Karpas-422 (cell line): ENCODE data around the gene SPTBN1. TPM values are rescaled to one million over a fixed set of nuclear protein-coding genes. Genes with fewer than 3 reads are reported as not detected.

Source experiments
- DNase-seq: peaks from one replicate; pipeline ENCODE4 v3.0.0-alpha.2; 2015
- H2AFZ ChIP-seq: fragments of 200-600 bp; sonication (generic); 2 replicates; pipeline ENCODE4 v1.6.1; 2014; ENCODE audit warnings: antibody characterized with exemption, low read length, mixed read lengths
- H3K27ac ChIP-seq: fragments of 200-600 bp; sonication (generic); 2 replicates; pipeline ENCODE4 v1.5.1; 2014; ENCODE audit warnings: mild to moderate bottlenecking, low read length, moderate library complexity
- H3K27me3 ChIP-seq: fragments of 200-600 bp; sonication (generic); 2 replicates; pipeline ENCODE4 v1.6.1; 2014; ENCODE audit warnings: low read length, mixed read lengths
- H3K36me3 ChIP-seq: fragments of 200-600 bp; sonication (generic); 2 replicates; pipeline ENCODE4 v1.6.1; 2014; ENCODE audit warnings: low read length, mixed read lengths; ENCODE audit not compliant: insufficient read depth
- H3K4me1 ChIP-seq: fragments of 200-600 bp; sonication (generic); 2 replicates; pipeline ENCODE4 v1.6.1; 2014; ENCODE audit warnings: mild to moderate bottlenecking, low read length, mixed read lengths
- H3K4me2 ChIP-seq: fragments of 200-600 bp; sonication (generic); 2 replicates; pipeline ENCODE4 v1.6.1; 2014; ENCODE audit warnings: low read length, low read depth, mild to moderate bottlenecking; ENCODE audit not compliant: poor library complexity, severe bottlenecking
- H3K4me3 ChIP-seq: fragments of 200-600 bp; sonication (generic); 2 replicates; pipeline ENCODE4 v1.5.1; 2014; ENCODE audit warnings: mild to moderate bottlenecking, antibody characterized with exemption, low read length, mixed read lengths
- H3K79me2 ChIP-seq: fragments of 200-600 bp; sonication (generic); 2 replicates; pipeline ENCODE4 v1.6.1; 2014; ENCODE audit warnings: mild to moderate bottlenecking, low read length, mixed read lengths
- H3K9ac ChIP-seq: fragments of 200-600 bp; sonication (generic); 2 replicates; pipeline ENCODE4 v1.6.0; 2014; ENCODE audit warnings: low read length
- H3K9me2 ChIP-seq: fragments of 200-600 bp; sonication (generic), shearing (Covaris generic); replicated peaks from 2 replicates; pipeline ENCODE4 v1.6.0; 2014; ENCODE audit warnings: mild to moderate bottlenecking, low read length, moderate library complexity; ENCODE audit not compliant: insufficient read depth
- H3K9me3 ChIP-seq: fragments of 300-700, 200-600 bp; sonication (generic); 2 replicates; pipeline ENCODE4 v1.6.1; 2014; ENCODE audit warnings: low read length, mixed read lengths
- H4K20me1 ChIP-seq: fragments of 200-600 bp; sonication (generic); 2 replicates; pipeline ENCODE4 v1.6.1; 2014; ENCODE audit warnings: mild to moderate bottlenecking, antibody characterized with exemption, low read length, low read depth; ENCODE audit not compliant: insufficient read depth
- total RNA-seq: library from RNA; depleted of rRNA; stranded (reverse); fragments of >200 nt; shearing (Covaris generic); gene quantifications from 2 replicates; pipeline ENCODE4 v1.2.3, GENCODE V29; 2014; ENCODE audit warnings: low replicate concordance

Gene SPTBN1
- total RNA-seq, 1 experiment from 2014 or later: 6.2 TPM

DNA sequence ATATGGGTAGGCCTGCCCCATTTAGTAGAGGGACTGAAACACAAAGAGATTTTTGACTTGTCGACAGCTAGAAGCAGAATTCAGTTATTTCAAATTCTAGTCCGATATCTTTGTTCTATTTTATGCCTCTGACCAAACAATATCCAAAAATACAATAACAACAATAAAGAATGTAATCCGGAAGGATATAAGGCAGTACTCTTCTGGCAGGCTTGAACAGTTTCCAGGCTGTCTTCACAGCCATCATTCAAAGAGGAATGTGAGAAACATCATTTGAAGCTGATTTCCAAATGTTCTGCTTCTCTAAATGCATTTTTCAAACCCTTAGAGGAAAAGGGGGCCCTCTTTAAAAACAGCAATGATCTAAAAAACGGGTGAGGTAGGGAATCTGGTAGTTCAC is 36.7 kb upstream of the SPTBN1 start:
- H3K4me2 ChIP-seq: no peak overlapping the region

DNA sequence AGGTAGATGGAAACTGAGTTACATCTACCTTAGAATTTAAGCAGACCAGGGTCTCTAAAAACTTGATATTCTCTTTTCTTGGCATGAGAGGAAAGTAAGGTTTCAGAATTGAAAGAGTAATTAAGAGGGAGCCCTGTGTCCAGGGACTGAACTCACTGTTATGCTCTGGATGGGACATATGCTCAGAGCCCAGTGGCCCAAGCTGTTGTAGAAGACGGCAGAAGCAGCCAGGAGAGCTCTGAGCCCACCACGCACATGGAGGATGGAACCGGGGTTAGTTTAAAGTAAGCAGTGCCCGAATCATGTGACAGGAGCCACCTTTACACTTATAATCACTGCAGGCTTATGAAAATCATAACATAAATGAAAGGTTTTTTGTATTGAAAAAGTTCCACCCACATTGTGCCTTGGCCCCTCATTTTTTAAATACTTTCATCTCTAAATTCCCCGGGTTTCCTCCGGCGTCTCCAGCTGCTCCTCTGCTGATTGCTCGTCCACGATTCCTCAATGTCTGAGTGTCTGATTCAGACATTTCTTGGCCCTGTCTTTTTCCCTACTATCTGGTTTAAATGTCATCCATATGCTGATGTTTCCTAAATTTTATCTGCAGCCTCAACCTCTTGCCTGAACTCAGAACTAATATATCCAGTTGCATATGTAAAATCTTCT is 36.1 kb upstream of the SPTBN1 start:
- H3K36me3 ChIP-seq: no peaks in the 10 kb centered on the region
- H3K9me2 ChIP-seq: no peaks in the 10 kb centered on the region
- no peak overlapping the region for H2AFZ ChIP-seq
- no peaks in the 10 kb centered on the region for H3K4me1 ChIP-seq
- no peak for DNase-seq
- H3K27ac ChIP-seq: no peak overlapping the region
- H3K4me3 ChIP-seq: no peak overlapping the region
- no peak overlapping the region for H3K4me2 ChIP-seq
- no peak overlapping the region for H3K9ac ChIP-seq
- no peaks in the 10 kb centered on the region for H3K27me3 ChIP-seq
- H4K20me1 ChIP-seq: no peaks in the 10 kb centered on the region
- H3K79me2 ChIP-seq: no peaks in the 10 kb centered on the region
- H3K9me3 ChIP-seq: peaks cover 4% of the 10 kb centered on the region; the same call in 1 of the 2 replicates

More for the DNA sequence above, 36.7 kb upstream of the SPTBN1 start:
- no peak overlapping the region for H2AFZ ChIP-seq
- peaks cover 4% of the 10 kb centered on the region; the same call in 1 of the 2 replicates for H3K9me3 ChIP-seq
- H3K9ac ChIP-seq: no peak overlapping the region
- no peaks in the 10 kb centered on the region for H3K4me1 ChIP-seq
- H3K4me3 ChIP-seq: no peak overlapping the region
- no peak for DNase-seq
- no peak overlapping the region for H3K27ac ChIP-seq
- no peaks in the 10 kb centered on the region for H3K36me3 ChIP-seq
- no peaks in the 10 kb centered on the region for H3K27me3 ChIP-seq
- no peaks in the 10 kb centered on the region for H4K20me1 ChIP-seq
- no peaks in the 10 kb centered on the region for H3K9me2 ChIP-seq
- no peaks in the 10 kb centered on the region for H3K79me2 ChIP-seq

- no peaks in the 10 kb centered on the region for H3K9me2 ChIP-seq
- peaks cover 4% of the 10 kb centered on the region; the same call in 1 of the 2 replicates for H3K9me3 ChIP-seq
- DNase-seq: no peak
- no peak overlapping the region for H3K4me2 ChIP-seq
- no peak overlapping the region for H3K27ac ChIP-seq
- H3K27me3 ChIP-seq: no peaks in the 10 kb centered on the region
- no peak overlapping the region for H2AFZ ChIP-seq
- H3K9ac ChIP-seq: no peak overlapping the region
- H3K36me3 ChIP-seq: no peaks in the 10 kb centered on the region
- no peak overlapping the region for H3K4me3 ChIP-seq
- H4K20me1 ChIP-seq: no peaks in the 10 kb centered on the region
- H3K4me1 ChIP-seq: no peaks in the 10 kb centered on the region
- no peaks in the 10 kb centered on the region for H3K79me2 ChIP-seq
Measured at GRCh38 chr2:54420524-54421172, 35.5 kb upstream of the SPTBN1 start.

DNA sequence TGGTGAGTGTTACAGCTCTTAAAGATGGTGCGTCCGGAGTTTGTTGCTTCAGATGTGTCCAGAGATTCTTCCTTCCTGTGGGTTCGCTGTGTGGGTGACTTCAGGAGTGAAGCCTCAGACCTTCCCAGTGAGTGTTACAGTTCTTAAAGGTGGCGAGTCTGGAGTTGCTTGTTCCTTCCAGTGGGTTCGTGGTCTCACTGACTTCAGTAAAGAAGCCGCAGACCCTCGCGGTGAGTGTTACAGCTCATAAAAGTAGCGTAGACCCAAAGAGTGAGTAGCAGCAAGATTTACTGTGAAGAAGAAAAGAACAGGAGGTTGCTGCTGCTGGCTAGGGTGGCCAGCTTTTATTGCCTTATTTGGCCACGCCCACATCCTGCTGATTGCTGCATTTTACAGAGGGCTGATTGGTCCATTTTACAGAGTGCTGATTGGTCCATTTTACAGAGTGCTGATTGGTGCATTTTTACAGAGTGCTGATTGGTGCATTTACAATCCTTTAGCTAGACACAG is 34.0 kb upstream of the SPTBN1 start:
- Histone ChIP-seq H3K27ac (no peak overlapping the region), H3K4me3 (no peak overlapping the region), H3K79me2 (no peaks in the 10 kb centered on the region), H3K9me3 (peaks cover 4% of the 10 kb centered on the region; the same call in 1 of the 2 replicates), H4K20me1 (no peaks in the 10 kb centered on the region), H3K9ac (no peak overlapping the region), H3K4me2 (no peak overlapping the region), H3K36me3 (no peaks in the 10 kb centered on the region), H3K9me2 (no peaks in the 10 kb centered on the region), H3K27me3 (no peaks in the 10 kb centered on the region), H3K4me1 (no peaks in the 10 kb centered on the region), H2AFZ (no peak overlapping the region)
- no peak for DNase-seq

GRCh38 chr2:54423213-54423612 is 32.9 kb upstream of the SPTBN1 start:
- Histone ChIP-seq H3K27me3 (no peaks in the 10 kb centered on the region), H3K36me3 (no peaks in the 10 kb centered on the region), H2AFZ (no peak overlapping the region), H3K4me1 (no peaks in the 10 kb centered on the region), H3K4me3 (no peak overlapping the region), H3K9me3 (peaks cover 4% of the 10 kb centered on the region; the same call in 1 of the 2 replicates), H3K9ac (no peak overlapping the region), H3K9me2 (no peaks in the 10 kb centered on the region), H3K79me2 (no peaks in the 10 kb centered on the region), H3K4me2 (no peak overlapping the region), H3K27ac (no peak overlapping the region), H4K20me1 (no peaks in the 10 kb centered on the region)
- DNase-seq: no peak

DNA sequence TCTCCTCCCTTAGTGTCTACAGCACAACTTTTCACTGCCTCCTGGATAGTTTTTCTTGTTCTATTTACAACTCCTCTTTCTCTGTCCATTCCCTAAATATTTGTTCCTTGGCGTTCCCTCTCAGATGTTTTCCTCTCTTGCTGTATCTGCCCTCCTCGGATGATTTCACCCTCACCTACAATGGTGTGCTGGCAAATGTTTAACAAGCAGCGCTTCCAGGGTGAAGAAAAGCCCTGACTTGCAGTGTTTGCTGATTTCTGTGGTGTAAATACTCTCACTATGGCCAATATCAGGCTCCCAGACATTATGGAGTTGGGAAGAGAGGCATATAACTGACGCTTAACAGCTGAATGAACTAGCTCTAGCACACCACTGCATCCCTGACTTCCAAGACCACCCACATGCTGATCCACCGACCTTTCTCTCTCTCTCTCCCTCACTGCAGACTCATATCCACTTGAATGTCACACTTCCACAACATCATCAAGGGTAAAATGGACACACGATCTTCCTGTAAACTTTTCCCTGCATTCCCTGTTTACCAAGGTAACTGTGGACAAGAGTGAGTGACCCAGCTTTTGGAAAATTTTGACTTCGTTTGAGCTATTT is 31.5 kb upstream of the SPTBN1 start:
- Histone ChIP-seq H3K4me3 (no peak overlapping the region), H3K79me2 (no peaks in the 10 kb centered on the region), H4K20me1 (no peaks in the 10 kb centered on the region), H3K9ac (no peak overlapping the region), H3K36me3 (no peaks in the 10 kb centered on the region), H3K27ac (no peak overlapping the region), H3K27me3 (no peaks in the 10 kb centered on the region), H3K4me1 (no peaks in the 10 kb centered on the region), H2AFZ (no peak overlapping the region), H3K9me2 (no peaks in the 10 kb centered on the region), H3K4me2 (no peak overlapping the region), H3K9me3 (peaks cover 4% of the 10 kb centered on the region; the same call in 1 of the 2 replicates)
- DNase-seq: no peak

DNA sequence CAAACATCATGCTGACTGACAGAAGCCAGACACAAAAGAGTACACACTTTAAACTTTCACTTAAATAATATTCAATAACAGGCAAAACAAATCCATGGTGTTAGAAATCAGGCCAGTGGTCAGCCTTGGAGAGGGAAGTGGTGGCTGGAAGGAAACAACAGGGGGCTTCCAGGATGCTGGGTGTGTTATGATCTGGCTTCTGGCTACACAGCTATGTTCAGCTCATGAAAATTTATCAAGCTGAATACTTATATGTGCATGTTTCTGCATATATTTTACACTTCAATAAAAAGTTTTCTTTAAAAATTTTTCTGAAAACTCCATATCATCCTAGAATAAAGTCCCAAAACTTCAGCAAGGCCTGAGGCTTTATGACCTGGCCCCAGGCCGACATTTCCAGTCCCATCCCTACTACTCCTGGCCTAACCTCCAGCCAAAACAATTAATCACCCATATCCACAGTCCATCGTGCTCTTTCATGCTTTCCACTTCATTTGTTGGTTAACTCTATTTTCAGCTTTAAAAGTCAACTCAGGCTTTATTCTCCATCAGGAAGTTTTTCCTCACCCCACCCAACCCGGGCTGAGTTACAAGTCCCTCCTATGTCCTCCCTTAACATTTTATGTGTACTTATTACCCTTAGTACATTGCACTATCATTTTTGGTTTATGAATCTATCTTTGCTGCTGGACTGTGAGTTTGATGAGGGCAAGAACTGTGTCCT is 27.9 kb upstream of the SPTBN1 start:
- Histone ChIP-seq H4K20me1 (no peaks in the 10 kb centered on the region), H3K27me3 (no peaks in the 10 kb centered on the region), H3K9me2 (no peaks in the 10 kb centered on the region), H3K27ac (no peak overlapping the region), H3K4me2 (no peak overlapping the region), H3K4me3 (no peak overlapping the region), H3K9me3 (no peaks in the 10 kb centered on the region), H3K79me2 (no peaks in the 10 kb centered on the region), H2AFZ (no peak overlapping the region), H3K4me1 (no peaks in the 10 kb centered on the region), H3K36me3 (no peaks in the 10 kb centered on the region), H3K9ac (no peak overlapping the region)
- DNase-seq: no peak

GRCh38 chr2:54429054-54429453 is 27.1 kb upstream of the SPTBN1 start:
- Histone ChIP-seq H3K27ac (no peak overlapping the region), H3K4me1 (no peaks in the 10 kb centered on the region), H3K27me3 (no peaks in the 10 kb centered on the region), H3K9me3 (no peaks in the 10 kb centered on the region), H2AFZ (no peak overlapping the region), H4K20me1 (no peaks in the 10 kb centered on the region), H3K36me3 (no peaks in the 10 kb centered on the region), H3K4me3 (no peak overlapping the region), H3K9me2 (no peaks in the 10 kb centered on the region), H3K9ac (no peak overlapping the region), H3K79me2 (no peaks in the 10 kb centered on the region), H3K4me2 (no peak overlapping the region)
- DNase-seq: no peak
